CD4-positive, alpha-beta T cell treated with Interferon gamma for 1 hour (primary cell): ENCODE data around the gene SDK1.
"Not testable (repeated sequence)": the region's sequence is repeated elsewhere in the genome, so short reads cannot be mapped to it uniquely, and the experiment has no call there.

Experiments used
- DNase-seq: peaks from one replicate; pipeline ENCODE4 v3.0.0-alpha.2; 2020

SDK1 gene

DNA sequence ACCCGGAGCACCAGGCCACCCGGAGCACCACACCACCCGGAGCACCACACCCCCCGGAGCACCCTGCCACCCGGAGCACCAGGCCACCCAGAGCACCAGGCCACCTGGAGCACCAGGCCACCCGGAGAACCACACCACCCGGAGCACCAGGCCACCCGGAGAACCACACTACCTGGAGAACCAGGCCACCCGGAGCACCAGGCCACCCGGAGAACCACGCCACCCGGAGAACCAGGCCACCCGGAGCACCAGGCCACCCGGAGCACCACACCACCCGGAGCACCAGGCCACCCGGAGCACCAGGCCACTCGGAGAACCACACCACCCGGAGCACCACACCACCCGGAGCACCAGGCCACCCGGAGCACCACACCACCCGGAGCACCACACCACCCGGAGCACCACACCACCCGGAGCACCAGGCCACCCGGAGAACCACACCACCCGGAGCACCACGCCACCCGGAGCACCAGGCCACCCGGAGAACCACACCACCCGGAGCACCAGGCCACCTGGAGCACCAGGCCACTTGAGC lies 916.1 kb downstream of the SDK1 start:
- DNase-seq = not testable (repeated sequence)

GRCh38 chr7:4218481-4218880 lies 917.4 kb downstream of the SDK1 start:
- DNase-seq = no peak

DNA sequence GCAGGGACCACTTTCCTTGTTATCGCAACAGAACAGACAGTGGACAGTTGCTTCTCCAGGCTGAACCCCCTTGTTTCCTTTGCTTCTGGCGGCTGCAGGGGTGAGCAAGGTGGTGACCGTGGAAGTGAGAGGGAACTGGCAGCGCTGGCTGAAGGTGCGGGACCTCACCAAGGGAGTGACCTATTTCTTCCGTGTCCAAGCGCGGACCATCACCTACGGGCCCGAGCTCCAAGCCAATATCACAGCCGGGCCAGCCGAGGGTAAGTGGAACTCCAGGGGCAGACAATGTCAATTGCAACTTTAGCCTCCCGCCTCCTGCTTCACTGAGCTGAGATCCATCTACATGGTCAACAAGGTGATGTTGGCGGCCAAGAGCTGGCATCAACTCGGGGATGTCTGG lies 919.0 kb downstream of the SDK1 start:
- no peak for DNase-seq

- no peak for DNase-seq
Observed at GRCh38 chr7:4221043-4221442, 920.0 kb downstream of the SDK1 start.

GRCh38 chr7:4222676-4223075 lies 921.6 kb downstream of the SDK1 start:
- no peak for DNase-seq

DNA sequence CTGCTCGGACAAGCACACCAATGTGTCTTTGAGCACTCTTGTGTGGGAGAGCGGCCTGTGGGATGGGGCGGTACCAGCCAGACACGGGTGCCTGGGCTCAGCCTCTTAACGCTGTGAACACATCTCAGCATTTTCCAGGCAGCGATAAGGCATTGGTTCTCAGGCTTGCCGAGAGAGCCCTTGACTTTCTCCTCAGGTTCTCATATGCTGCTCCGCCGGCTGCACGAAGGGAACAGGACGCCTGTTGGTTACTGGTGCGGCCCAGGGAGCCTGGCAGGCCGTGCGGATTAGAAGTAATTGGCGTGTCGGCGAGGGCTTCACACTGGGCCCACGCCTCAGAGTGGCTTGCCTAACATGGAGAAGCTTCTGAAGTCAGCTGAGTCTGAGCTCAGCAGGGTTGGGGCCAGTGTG lies 924.3 kb downstream of the SDK1 start:
- no peak for DNase-seq

DNA sequence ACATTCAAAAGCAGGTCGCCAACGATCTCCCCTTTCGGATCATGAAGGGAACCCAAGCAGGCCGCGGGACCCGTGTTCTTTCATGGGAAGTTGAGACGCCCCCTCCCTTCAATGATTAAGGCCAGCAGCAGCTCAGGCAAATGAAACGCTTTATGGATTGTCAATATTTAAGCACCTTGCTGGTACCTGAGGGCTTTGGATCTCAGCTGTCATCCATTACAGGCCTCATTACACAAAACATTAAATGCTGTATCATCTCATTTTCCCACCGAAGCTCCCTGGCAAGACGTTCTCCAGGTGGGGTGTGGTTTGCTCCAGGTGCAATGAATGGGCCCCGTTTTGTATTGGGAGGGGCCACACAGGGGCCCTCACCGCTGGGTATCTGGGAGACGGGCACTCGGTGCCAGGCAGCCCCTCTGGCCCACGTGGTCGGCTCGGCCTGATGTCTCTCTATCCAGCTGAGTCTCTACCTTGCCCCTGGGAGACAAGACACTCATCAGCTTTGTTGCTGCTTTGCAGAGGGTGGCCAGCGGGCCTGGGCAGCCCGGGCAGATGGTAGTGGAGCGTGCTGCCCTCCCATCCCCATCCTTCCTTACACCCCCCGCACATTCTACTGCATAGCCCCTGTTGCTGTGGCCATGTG lies 925.0 kb downstream of the SDK1 start:
- no peak for DNase-seq

DNA sequence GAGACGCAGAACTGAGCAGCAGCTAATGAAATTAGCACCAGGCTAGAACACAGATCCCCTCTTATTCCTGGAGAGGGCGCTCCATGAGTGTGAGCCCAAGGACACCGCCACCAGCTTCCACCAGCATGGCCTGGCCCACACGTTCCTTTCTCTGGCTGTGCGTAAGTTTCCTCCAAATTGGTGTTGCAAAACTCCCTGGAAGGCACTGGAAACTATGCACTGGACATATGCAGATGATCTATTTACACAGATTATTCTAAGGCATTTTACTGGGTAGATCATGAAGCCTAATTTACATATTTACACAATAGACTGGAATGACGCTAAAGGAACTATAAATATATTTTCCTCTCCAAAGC lies 925.5 kb downstream of the SDK1 start:
- DNase-seq = no peak

- DNase-seq = no peak
Observed at GRCh38 chr7:4227105-4228010, 926.3 kb downstream of the SDK1 start.

DNA sequence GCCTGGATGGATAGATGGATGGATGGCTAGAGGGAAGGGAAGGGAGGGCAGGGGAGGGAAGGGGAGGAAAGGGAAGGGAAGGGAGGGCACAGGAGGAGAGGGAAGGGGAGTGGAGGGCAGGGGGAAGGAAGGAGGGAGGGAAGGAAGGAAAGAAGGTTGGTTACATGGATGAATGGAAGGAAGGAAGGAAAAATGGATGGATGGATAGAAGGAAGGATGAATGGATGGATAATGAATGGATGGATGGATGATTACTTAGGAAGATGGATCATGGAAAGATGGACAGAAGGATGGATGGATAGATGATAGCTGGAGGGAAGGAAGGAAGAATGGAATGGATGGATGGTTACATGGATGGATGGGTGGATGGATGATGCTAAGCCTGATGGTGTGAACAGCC lies 929.3 kb downstream of the SDK1 start:
- no peak for DNase-seq

DNA sequence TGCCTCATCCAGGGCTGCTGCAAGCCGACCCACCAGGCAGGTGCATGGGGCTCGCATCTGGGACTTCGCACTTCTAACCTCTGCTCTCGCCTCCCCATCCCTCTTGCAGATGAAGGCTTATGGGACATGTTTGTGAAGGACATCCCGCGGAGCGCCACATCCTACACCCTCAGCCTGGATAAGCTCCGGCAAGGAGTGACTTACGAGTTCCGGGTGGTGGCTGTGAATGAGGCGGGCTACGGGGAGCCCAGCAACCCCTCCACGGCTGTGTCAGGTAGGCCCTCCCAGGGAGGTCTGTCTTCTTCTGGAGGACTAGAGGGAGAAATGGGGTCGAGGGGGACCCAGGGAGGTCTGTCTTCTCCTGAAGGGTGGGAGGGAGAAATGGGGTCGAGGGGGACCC lies 932.1 kb downstream of the SDK1 start:
- DNase-seq = no peak

- DNase-seq = no peak
Observed at GRCh38 chr7:4233621-4234497, 932.8 kb downstream of the SDK1 start.

- DNase-seq = no peak
Observed at GRCh38 chr7:4234498-4234855, 933.4 kb downstream of the SDK1 start.

DNA sequence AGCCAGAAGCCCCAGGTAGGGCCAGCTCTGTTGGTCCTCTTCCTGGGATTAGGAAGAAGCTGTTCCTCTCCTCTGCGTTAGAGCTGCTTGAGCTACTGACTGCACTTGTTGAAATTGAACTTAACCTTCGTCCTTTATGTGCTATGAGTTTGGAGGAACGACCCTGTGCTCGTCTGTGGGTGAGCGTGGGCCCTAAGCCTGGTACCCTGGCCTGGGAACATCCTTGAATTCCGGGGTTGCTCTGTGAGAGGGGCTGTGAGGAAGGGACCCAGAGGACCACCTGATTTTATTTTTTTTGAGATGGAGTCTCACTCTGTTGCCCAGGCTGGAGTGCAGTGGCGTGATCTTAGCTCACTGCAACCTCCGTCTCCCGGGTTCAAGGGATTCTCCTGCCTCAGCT lies 933.8 kb downstream of the SDK1 start:
- DNase-seq = no peak

GRCh38 chr7:4235596-4235995 lies 934.5 kb downstream of the SDK1 start:
- no peak for DNase-seq

DNA sequence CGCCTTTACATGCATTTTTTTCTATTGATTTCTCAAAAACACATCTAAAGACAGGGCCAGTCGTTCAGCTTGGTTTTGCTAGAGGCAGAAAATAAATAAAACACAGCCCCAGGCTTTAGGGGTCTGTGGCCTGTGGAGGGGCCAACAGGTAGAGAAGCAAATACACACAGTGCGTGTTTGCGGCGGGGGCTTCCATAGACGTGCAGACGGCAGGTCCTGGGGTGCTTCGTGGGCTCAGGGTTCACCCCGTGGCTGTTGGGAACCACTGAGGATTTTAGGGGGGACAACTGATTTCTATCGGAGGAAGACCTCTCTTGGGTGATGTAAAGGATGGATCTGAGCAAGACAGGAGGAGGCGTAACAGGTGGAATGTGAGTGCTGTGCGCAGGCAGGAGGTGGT lies 935.3 kb downstream of the SDK1 start:
- no peak for DNase-seq

DNA sequence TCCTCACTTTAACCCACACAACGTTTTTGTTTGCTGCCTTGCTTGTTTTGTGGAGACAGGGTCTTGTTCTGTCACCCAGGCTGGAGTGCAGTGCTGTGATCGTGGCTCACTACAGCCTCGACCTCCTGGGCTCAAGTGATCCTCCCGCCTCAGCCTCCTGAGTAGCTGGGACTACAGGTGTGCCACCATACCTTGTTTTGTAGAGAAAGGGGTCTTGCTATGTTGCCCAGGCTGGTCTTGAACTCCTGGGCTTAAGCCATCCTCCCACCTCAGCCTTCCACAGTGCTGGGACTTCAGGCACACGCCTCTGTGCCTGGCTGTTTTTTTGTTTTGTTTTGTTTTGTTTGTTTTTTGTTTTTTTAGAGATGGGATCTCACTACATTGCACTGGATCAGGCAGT lies 935.8 kb downstream of the SDK1 start:
- not testable (repeated sequence) for DNase-seq

GRCh38 chr7:4237296-4238235 lies 936.5 kb downstream of the SDK1 start:
- no peak for DNase-seq

DNA sequence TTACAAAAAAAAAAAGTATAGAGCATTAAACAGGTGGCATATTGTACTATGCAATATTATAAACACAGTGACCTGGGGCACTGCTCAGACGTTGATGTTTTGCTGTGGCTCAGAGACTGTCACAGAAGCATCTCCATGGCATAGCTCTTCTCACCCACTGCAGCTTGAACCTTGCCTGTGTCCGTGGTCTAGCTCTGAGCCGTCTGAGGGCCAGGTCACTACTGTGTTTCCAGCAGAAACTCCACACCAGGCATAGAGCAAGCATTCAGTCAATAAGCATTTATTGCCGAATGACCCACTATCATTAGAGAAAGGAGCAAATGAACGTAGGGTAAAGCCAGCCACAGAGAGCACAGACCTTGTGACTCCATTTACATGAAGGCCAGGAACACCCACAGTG lies 937.8 kb downstream of the SDK1 start:
- no peak for DNase-seq

GRCh38 chr7:4240042-4240441 lies 939.0 kb downstream of the SDK1 start:
- no peak for DNase-seq

- no peak for DNase-seq
Observed at GRCh38 chr7:4240520-4241303, 939.7 kb downstream of the SDK1 start.

DNA sequence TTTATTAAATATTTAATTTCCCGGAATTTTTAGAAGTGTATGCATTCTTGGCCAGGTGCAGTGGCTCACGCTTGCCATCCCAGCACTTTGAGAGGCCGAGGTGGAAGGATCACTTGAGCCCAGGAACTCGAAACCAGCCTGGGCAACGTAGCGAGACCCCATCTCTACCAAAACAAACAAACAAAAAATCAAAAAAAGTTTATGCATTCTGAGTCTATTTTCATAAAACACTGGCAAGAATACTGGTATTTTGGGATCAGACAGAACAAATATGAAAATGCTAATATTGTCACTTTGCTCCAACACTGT lies 940.2 kb downstream of the SDK1 start:
- no peak for DNase-seq
